ENCODE measurements around the gene SLC8A3.

- TF ChIP-seq EP300 (IDR thresholded peaks at IDR 0.05) (no peak), POLR2A (IDR thresholded peaks at IDR 0.05) (no peak)
- TF ChIP-seq, protein P1, sequence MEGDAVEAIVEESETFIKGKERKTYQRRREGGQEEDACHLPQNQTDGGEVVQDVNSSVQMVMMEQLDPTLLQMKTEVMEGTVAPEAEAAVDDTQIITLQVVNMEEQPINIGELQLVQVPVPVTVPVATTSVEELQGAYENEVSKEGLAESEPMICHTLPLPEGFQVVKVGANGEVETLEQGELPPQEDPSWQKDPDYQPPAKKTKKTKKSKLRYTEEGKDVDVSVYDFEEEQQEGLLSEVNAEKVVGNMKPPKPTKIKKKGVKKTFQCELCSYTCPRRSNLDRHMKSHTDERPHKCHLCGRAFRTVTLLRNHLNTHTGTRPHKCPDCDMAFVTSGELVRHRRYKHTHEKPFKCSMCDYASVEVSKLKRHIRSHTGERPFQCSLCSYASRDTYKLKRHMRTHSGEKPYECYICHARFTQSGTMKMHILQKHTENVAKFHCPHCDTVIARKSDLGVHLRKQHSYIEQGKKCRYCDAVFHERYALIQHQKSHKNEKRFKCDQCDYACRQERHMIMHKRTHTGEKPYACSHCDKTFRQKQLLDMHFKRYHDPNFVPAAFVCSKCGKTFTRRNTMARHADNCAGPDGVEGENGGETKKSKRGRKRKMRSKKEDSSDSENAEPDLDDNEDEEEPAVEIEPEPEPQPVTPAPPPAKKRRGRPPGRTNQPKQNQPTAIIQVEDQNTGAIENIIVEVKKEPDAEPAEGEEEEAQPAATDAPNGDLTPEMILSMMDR (IDR thresholded peaks at IDR 0.05), result no peak
These were observed 90.4 kb downstream of the SLC8A3 start for GRCh38 chr14:70098250-70098809.
